DMS 273 treated with DMSO at 0.1 percent for 48 hours (cell line): Measurements from ENCODE around the gene ARHGAP24.
"Not testable (repeated sequence)": the region's sequence is repeated elsewhere in the genome, so short reads cannot be mapped to it uniquely, and the experiment has no call there.

Experiments used
- DNase-seq: peaks from one replicate; lab custom pipeline; 2025; lab: John Stamatoyannopoulos, UW

ARHGAP24 gene

DNA sequence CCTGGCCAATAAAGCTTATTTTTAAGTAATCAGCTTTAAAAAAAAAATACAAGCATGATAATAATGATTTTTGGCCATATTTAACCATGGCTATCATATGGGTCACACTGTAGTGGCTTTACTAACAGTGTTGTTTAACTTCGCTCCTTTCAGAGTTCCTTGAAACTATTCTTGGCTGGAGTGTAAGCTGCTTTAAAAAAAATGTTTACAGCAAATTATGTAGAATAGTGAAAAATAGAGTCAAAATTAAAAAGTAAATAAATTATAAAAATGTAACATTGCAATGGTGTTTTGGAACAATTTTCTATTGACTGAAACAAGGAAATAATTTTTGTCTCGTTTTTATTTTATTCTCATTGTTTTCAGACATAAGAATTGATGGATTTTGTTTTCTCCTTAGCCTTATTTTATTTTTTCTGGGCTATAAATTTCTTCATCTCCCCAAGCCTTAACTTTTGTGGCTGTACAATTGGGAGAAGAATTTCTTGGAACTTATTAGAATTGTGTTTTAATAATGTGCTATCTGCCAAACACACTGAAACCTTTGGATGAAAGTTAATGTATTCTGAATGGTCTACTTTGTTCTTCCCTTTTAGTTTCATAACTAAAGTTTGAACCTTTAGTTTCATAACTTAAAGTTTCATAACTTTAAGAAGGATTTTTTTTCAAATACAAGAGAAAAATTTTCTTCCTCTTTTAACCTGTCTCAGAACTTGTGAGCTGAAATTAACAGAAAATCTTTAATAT is 182.0 kb downstream of the ARHGAP24 start:
- no peak for DNase-seq

DNA sequence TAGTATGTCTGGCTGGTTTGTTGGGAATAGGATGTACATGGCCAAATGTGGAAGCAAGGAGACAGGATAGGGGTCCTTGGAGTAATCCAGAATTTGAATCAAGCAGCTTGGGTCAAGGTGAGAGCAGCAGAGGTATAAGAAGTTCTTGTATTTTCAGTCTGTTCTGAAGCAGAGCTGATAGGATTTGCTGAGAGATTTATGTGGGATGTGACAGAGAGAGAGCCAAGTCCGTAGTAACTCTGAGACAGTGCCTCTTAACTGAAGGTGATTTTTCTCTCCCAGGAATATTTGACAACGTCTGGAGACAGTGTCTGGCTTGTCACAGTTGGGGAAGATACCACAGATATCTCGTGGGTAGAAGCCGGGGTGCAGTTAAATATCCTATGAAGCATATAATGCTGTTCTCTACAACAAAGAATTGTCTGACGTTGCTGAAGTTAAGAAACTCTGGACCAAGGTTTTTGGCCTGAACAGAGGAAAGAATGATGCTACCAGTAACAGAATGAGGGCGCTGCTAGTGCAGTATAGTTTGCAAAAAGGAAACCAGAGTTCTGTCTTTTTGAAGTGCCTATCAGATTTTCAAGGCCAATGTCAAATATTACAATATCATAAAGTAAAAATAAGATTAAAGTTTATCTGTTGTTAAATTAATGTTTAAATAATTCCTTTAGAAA is 184.0 kb downstream of the ARHGAP24 start:
- no peak for DNase-seq

DNA sequence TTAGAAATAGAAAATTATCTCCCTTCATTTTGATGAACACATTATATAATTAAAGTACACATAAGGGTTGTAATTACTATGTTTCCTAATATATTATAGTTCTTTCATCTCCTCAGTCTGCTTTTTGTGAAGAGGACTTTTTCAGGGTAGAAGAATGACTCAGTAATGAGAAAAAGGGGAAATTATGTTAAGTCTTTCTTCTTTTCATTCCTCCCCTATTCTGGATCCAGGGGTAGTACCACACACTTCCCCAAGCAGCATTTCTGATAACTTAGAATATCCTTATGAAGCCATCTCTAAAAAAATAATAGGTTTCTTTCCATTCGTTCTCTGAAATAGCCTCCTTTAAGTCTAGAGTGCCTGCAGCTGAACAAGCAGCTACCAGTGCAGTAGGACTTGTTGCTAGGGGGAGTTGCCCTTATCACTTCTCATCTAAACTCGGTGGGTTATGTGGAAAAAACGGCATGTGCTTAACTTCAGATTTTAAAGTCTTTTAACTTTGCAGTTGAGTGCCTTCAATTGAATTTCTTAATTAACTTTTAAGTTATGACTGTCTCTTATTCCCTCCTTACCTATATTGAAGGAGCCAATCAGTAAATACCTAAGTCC is 184.8 kb downstream of the ARHGAP24 start:
- no peak for DNase-seq

DNA sequence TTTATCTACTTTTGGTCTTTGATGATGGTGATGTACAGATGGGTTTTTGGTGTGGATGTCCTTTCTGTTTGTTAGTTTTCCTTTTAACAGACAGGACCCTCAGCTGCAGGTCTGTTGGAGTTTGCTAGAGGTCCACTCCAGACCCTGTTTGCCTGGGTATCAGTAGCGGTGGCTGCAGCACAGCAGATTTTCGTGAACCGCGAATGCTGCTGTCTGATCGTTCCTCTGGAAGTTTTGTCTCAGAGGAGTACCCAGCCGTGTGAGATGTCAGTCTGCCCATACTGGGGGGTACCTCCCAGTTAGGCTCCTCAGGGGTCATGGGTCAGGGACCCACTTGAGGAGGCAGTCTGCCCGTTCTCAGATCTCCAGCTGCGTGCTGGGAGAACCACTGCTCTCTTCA is 191.7 kb downstream of the ARHGAP24 start:
- DNase-seq = not testable (repeated sequence)

DNA sequence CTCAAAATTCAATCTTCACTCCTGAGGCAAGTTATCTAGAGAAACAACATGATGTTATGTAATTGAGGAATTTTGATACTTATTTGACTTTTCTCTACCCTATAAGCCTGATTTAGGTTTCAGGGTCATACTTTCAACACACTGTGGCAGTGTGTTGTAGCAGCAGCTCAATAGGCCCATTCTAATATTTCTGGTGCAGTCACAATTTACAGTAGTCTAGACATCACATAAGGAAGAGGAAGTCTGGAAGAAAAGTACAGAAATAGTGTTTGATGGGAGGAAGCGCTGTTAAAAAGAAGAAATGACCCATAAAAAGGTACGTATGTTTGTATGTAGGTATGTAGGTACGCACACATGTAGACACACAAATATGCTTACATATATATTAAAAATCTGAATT is 194.3 kb downstream of the ARHGAP24 start:
- no peak for DNase-seq

DNA sequence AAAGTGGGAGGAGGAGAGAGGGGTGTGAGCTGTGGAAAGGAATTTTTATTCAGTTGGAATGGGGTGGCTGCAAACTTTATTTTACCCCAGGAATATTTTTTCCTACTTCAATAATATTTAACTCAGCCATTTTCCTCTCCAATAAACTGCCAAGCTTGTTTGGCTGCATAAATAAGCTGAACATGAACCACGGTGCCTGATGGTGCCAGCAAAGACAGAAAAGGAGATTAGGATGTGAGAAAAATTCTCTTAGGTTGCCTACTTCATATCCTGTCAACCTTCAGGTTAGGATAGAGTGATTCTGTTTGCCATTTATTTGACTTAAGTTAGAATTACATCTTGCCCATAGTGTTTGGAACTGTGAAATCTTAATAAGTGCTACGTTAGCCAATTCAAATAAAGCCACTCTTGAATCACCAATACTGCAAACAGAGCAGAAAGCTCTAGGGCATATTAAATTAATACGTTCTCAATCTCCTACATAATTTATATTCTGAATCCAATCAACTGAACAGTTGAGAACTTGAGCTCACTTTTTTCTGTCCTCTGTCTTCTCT is 195.1 kb downstream of the ARHGAP24 start:
- no peak for DNase-seq

DNA sequence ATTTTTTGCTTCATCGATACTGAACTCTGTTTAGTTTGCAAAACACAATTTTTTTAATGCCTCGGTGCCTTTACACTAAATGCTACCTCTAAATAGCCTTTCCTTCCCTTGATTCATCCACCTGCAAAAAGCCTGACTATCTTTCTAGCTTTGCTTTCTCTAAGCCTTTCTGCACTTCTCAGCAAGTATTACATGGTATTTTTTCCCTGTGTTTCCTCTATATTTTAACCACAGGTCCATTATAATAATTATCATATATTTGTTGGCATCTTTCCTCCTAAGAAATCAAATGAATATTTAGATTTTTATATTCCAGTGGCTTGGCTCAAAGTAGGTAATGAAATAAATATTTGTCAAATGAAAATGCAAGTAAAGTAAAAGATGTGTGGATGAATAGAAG is 196.2 kb downstream of the ARHGAP24 start:
- DNase-seq = no peak

DNA sequence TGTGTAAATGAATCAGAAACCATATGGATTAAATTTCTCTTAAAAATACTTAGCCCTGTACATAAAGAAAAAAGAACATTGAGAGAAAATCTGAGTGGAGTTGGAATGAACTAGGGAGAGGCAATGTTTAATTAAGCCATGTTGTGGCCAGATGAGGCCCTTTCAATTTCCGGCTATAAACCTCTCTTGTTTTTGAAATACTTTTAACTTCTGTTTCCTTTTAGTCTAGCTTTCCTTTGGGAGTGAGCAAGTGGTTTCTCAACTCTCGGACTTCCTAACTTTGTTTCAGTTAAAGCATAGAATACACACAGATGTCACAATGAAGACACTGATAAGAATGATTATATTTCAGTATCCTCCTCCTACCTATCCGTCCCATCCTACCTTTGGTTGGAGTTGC is 197.2 kb downstream of the ARHGAP24 start:
- no peak for DNase-seq

DNA sequence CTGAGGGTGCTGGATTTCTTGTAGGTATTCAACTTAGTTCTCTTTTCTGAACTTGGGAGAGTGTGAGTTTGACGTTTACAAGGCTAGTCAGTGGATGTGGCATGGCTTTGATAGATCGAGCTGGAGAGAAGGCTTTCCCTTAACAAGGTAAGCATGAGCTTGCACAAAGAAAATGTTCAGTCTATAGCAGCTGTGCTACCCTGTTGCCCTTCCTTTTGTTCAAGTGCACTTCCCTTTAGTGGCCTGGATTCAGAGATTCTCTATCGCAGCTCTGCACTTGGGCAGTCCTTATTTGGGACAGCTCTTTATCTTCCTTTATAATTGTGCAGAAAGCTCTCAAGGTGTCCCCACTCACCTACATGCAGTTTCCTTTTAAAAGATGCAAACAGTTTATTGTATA is 198.0 kb downstream of the ARHGAP24 start:
- DNase-seq = no peak

DNA sequence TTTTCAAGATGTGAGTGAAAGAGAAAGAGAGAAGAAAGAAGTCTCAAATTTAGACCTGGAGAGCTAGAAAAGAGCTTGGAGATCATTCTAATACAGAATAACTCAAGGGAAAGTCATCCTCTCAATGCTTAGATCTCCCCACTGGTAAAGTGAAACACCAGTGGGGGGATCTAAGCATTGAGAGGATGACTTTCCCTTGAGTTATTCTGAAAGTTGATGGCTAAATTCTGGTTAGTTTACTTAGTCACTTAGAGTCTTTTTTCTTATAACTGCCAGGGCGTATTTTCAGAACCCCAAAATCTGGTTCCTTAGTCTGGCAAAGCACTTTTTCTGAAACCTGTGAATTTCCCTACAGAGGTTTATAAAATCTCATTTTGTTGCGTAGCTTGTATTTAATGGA is 198.6 kb downstream of the ARHGAP24 start:
- no peak for DNase-seq

DNA sequence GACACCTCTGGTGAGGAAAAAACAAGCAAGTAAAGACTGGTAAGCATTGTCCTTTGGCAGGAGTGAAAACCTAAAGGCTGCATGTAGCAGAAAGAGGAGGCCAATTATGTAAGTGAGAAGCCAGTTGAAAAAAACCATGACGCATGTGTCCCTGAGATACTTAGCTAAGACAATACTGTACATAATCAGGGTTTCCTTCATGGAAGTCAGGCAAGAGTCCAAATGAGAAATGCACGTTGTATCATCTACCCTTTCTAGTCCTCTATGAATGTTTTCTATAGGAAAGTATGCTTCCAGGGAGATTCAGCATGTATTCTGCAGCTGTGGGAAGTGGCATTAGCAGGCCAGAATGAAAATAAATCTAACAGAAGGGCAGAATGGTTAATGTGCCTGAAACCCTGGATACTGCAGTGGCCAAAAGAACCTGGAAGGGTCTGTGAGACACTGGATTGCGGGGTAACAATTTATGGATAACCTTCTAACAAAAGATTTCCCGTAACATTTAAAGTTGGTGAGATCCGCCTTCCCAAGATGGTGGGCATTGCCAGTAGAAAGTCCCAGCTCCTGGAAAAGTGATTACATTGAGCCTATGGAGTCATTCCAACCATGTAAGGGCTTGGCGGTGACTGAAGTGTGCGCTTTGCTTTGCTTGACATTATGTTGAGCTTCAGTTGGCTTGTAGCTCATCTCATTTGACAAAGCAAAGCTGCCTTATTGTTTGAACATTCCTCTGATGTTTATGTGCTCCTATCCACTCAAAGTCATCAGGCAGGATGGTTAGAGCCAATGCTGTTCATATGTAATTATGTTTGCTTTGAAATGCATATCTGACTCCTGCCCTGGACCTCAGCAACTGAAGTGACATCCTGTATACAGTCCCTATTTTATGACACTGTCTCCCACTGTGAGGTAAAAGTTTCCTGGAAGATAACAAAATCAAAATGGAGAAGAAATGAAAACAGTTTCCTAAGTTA is 200.4 kb downstream of the ARHGAP24 start:
- DNase-seq = no peak

DNA sequence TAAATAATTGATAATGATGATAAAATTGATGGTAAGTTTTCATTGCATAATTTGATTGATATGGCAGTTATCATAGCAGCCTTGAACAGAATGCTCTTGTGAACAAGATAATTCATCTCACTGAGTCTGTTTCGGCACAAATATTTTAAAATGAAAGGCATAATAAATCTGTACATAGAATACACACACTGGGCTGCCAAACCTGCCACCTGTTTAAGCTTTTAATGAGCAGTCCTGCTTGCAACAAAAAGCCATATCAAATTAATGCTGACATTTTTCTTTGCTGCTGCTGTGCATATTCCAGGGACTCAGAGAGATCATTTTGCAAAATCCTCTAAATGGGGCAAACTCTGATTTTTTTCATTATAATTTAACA is 201.1 kb downstream of the ARHGAP24 start:
- no peak for DNase-seq

DNA sequence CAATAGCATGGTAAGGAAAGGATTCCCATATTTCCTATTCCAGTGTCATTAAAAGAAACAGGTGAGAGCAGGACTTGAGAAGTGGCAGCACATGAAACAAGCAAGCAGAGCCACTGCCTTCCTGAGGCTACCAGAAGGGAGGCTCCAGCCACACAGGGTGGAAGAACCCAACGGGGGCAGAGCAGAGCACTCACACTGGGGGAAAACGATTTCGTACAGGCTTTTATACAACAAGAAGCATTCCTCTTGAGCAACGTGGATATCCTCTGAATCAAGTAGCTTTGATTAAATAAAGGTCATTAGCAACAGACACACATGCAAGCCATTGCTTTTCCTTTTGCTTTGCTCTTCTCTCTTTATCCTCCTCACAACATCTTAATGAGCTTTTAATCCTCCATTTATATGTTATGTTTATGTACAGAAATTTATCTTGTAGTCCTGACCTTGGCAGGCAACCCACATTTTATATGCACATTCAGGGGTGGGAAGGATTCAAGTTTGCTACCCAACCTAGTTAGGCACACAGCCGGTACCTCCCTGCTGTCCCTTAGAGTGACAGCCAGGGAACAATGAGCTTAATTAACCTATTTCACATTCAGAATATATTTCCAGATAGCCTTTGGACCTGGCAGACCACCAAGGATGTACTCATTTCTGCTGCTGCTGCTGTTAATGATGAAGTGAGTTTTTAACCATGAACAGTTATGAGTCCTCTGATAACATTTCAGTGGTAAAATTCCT is 202.1 kb downstream of the ARHGAP24 start:
- no peak for DNase-seq

DNA sequence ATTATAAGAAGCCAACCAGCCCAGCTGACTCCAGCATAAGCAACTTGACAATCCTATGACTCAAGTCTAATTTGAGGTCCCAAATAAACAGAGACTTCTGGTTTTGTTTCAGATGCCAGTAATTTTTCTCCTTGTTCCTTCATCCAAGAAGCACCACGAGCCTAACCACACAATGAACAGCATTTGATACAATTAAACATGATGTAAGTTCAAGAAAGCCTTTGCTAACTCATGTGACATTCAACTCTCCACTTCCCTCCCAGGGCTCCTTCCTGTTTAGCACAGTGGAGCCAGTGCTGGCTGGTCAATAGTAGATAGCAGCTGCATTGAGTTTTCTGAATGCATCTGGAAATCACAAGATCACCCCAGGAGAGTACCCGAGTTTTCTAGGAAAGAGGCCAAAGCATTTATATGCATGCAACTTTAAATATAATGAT is 206.3 kb downstream of the ARHGAP24 start:
- DNase-seq = no peak

DNA sequence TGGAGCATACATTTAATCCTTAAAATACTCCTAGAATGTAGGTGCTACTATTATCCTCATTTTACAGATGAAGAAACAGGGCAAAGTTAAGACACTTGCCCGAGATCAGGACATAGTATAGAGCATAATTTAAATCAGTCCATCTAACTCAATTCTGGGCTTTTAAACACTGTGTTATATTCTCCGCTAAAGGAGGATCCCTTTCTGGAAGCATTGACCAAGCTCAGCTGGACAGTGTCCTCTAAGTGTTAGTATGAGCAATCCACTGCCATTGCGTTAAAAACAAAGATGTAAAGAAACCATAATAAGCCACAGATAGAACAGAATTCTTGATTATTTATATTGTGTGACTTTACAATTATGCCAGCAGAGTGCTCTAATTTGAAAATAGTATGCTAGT is 207.0 kb downstream of the ARHGAP24 start:
- no peak for DNase-seq

DNA sequence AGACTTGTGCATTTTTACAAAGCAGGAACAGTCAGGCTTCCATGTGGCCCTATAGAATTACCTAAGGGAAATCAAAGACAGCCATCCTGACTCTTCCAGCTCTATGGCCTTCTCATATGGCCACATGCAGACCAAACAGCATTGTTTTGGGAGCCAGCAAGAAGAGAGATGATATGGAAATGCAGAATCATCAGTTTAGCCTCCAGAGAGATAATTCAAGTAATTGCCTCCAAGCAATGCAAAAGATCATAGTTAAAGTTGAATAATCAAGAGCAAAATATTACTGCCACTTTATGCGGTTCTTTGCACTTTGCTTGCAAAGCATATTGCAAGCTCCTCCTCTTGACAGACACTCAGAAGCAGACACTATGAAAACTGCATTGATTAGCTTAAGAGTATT is 207.4 kb downstream of the ARHGAP24 start:
- DNase-seq = no peak

DNA sequence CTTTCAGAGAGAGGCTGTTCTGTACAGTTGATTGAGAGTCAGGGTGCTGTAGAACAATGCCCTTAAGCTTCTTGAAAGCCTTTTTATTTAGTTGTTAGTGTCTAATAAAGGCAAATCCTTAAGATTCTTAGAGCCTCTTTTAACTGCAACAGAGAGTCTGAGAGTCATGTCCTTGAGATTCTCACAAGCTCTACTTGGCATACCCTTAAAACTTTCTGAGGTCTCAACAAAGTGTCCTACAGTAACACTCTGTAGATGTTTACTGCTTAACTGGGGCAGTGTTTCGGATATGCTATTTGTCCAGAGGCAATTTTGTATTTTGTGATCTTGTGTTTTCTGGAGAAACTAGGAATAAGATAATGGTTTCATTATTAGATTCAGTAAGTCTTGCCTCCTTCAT is 209.7 kb downstream of the ARHGAP24 start:
- no peak for DNase-seq

DNA sequence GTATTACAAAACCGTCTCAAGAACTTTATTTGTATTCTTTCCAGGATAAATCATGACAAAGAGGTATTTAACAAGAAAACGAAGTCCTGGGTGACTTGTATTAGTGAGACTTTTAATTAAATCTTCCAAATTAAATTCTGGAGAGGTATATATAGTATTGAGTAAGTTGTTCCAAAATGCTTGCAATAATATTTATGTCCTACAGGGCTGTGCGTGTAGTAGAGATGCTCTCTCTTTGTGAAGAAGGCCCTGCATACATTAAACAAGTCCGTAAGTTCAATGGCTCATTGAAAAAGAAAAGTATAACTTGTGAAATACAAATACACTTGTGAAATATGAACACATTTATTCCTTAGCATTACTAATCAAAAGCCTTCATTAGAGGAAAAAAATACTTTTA is 211.4 kb downstream of the ARHGAP24 start:
- no peak for DNase-seq

DNA sequence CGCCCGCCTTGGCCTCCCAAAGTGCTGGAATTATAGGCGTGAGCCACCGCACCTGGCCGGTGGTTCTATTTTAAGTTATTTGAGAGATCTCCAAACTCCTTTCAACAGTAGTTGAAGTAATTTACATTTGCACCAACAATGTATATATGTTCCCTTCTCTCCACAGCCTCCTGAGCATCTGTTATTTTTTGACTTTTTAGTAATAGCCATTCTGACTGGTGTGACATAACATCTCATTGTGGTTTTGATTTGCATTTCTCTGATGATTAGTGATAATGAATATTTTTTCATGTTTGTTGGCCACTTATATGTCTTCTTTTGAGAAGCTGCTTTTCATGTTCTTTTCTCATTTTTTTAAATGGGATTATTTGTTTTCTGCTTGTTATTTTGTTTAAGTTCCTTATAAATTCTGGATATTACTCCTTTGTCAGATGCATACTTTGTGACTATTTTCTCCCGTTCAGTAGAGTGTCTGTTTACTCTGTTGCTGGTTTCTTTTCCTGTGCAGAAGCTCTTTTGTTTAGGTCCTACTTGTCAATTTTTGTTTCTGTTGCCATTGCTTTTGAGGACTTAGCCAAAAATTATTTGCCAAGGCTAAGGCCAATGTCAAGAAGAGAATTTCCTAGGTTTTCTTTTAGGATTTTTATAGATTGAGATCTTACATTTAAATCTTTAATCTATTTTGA is 213.2 kb downstream of the ARHGAP24 start:
- DNase-seq = no peak

DNA sequence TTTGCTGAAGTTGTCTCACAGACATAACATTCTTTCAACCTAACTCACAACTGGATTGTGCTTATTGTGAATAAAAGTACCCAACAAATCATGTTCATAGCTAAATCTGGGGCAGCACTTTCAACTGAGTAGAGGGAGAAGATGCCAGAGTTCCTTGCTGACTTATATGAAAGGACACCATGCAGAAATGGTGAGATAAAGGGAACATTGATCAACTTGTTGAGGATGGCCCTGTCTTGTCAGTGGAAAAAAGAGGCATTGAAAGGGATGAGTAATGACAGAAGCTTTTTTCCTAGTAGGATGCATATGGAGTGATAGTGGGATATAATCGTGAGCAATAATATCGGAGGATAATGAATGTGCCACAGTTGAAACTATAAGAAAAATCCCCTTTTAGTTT is 221.7 kb downstream of the ARHGAP24 start:
- no peak for DNase-seq

DNA sequence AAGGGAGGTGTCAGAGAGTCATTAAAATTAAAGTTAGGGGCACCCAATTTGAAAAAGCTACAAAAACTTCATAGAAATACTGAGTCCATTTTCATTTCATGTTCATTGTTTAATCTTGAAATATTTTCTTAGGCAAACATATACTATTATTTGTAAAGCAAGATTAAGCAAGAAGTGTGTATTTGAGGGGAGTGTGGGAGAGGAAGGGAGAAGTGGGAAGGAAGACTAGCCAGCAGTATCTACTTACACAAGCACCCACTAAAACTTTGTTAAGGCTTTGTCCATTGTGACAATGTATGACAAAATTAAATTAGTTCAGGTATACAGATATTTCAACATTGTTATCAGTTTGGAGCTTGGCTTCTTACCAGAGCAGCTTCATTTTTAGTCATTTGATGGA is 222.9 kb downstream of the ARHGAP24 start:
- no peak for DNase-seq
